ENCODE measurements around the gene CRTC3.

GRCh38 chr15:90598679-90599078, 69.0 kb downstream of the CRTC3 start:
- TF ChIP-seq, protein P1, sequence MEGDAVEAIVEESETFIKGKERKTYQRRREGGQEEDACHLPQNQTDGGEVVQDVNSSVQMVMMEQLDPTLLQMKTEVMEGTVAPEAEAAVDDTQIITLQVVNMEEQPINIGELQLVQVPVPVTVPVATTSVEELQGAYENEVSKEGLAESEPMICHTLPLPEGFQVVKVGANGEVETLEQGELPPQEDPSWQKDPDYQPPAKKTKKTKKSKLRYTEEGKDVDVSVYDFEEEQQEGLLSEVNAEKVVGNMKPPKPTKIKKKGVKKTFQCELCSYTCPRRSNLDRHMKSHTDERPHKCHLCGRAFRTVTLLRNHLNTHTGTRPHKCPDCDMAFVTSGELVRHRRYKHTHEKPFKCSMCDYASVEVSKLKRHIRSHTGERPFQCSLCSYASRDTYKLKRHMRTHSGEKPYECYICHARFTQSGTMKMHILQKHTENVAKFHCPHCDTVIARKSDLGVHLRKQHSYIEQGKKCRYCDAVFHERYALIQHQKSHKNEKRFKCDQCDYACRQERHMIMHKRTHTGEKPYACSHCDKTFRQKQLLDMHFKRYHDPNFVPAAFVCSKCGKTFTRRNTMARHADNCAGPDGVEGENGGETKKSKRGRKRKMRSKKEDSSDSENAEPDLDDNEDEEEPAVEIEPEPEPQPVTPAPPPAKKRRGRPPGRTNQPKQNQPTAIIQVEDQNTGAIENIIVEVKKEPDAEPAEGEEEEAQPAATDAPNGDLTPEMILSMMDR (IDR thresholded peaks at IDR 0.05) = no peak
- no peak for TF ChIP-seq ZFX (IDR thresholded peaks at IDR 0.05; ENCODE audit: borderline replicate concordance)

Measured in 22Rv1 (cell line).